HS-5 (cell line): ENCODE measurements around the gene SLCO2B1.
A peak's percentile ranks its signal among the peaks of the same experiment; 100 is the strongest.

Experiments
- DNase-seq: peaks from one replicate; pipeline ENCODE4 v3.0.0-alpha.2; 2012; ENCODE audit warnings: low read depth

Gene SLCO2B1

DNA sequence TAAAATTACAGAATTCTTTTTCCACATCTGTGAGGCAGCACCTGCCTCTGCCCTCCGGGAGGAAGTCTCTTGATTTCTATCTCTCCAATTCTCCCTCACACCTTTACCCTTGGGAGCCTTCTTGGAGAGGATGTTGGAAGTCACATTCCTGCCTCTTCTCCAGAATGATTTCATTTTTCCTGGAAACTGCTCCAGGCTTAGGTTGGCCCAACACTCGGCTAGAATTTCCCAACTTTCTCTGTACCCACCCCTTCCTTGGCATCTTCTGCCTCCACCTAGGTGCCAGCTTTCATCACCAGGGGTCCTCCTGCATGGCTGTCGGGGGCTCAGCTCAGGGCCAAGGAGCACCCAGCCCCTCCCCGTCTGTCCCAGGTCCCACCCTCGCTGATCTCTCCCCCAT, 43.2 kb downstream of the SLCO2B1 start:
- no peak for DNase-seq

DNA sequence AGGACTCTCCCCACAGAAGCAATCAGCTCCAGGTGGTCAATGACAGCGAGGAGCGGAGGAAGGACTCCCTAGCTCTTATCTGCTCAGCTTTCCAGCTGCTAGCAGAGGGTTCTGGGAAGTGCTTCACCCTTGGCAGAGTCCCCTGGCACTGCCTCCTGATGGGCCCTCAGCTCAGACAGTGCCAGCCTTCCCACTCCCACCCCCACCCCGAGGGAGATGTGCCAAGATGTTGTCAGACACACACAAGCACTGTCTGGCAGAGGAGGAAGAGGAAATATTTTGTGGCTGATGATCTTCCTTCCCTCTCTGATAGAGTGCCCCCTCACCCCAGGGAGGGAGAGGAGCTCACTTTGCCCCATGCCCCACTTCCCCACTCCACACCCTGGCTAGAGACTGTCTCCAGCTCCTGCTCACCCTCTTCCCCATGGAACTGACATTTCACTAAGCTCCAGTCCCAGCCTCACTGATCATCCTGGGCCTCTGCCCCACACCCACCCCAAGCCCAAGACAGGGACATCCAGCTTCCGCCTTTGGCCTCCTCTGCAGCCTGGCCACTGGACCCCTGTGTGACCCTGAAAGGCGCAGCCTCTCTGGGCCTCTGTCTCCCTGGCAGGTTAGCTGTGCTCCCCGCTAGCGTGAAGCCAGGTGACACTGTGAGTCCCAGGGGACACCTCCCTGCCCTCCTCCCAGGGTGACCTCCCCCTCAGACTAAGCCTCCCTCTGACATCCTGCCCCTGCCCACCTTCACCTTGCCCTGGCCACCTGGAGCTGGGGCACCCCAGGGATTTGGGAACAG, 44.5 kb downstream of the SLCO2B1 start:
- no peak for DNase-seq

DNA sequence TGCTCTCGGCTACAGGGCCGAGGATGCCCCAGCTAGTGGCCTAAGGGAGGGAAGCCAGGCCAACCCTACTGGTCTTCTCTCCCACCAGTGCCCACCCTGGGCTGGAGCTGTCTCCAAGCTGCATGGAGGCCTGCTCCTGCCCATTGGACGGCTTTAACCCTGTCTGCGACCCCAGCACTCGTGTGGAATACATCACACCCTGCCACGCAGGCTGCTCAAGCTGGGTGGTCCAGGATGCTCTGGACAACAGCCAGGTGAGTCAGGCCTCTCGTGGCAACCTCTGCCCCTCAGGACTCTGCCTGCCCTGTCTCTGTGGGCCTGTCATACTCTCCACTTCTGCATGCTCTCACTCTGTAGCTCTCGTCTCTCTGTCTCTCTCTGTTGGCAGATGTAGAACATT, 45.5 kb downstream of the SLCO2B1 start:
- no peak for DNase-seq

DNA sequence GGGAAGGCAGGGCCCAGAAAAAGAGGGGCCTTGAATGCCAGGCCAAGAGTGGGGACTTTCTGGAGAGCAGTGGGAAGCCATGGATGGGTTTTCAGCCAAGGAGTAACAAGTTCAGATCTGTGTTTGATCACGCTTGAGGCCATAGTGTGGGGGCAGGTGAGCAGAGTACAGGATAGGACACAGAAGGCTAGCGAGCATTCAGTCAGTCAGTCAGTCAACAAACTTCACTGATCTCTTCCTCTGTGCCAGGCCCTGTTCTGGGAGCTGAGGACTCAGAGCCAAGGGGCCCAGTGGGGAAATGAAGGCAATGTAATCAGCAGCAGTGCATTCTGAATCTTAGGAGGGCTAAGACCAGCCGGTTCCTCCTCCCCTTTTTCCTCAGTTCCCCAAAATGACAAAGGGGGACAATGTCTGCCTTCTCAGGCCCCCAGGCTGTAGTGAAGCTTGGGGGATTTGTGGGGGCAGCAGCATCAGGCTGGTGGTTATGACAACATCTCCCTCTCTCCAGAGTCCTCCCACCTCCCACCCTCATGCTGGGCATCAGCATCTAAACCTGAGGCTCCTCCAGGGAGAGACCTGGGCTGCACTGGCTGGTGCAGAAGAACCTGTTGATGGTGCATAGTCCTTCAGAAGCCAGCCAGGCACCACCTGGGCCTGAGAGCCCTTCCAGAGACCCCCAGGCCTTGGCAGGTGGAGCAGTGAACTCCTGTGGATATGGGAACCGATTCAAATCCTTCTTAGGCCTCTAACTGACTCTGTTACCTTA, 46.8 kb downstream of the SLCO2B1 start:
- DNase-seq, result no peak

DNA sequence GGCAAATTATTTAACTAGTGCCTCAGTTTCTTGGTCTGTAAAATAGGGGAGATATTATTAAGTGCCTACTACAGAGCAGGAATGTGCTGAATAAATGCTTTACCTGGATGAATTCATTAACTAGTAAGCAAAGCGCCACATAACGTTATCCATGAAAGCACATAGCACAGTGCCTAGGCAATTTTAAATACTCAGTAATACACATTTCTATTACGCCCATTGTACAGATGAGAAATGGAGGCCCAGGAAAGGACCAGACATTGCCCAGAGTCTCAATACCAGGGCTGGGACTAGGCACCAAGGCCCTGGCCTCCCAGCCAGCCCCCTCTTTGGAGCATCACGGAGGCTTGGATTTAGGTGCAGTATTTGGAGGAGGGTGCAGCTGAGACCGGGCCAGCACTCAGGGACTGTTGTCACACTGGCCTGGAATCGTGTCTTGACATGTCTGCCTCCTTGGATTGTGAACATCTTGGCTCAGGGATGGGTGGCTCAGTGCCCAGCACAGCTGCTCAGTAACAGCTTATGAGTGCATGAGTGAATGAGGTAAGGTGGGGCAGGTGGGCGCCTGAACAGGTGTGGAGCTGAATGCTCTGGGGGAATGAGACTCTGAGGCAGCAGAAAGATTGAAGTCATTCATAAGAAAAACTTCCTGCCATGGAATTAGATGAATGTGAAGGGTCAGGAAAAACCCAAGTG, 47.5 kb downstream of the SLCO2B1 start:
- DNase-seq, result no peak

GRCh38 chr11:75199412-75199955, 48.6 kb downstream of the SLCO2B1 start:
- no peak for DNase-seq

GRCh38 chr11:75200051-75200450, 49.1 kb downstream of the SLCO2B1 start:
- no peak for DNase-seq

DNA sequence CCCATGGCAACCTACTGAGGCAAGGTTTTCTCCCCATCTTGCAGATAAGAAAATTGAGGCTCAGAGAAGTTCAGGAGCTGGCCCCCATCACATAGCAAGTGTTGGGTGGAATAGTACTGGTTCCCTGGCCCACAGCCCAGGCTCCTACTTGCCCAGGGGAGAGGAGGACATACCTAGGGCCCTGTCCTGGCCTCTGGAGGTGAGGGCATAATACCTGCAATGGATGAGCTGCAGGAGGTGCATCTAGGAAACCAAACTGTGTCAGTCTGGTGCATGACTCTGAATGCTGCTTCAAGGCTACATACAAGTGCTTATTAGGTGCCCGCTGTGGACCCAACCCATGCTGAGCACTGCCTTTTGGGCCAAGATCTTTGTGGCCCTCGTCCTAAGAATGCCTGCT, 49.6 kb downstream of the SLCO2B1 start:
- no peak for DNase-seq

GRCh38 chr11:75201771-75202170, 50.9 kb downstream of the SLCO2B1 start:
- no peak for DNase-seq

GRCh38 chr11:75202195-75202594, 51.3 kb downstream of the SLCO2B1 start:
- DNase-seq, result no peak

- DNase-seq, result no peak
These were observed 52.2 kb downstream of the SLCO2B1 start for GRCh38 chr11:75203138-75203537.

DNA sequence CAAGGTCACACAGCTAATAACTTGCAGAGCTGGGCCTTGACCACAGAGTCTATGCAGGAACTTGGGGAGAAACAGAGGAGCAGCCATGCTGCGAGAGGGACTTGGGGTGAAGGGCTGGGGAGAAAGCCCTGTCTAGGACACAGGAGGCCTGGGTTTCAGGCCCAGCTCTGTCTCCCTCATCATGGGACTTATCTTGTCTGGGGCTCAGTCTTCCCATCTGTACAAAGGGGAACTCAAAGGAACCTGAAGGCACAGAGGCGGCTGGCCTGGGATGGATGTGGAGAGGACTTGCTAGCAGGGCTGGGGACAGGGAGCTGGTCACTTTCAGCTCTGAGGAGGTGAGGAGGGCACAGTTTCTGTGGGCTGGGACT, 52.7 kb downstream of the SLCO2B1 start:
- no peak for DNase-seq

GRCh38 chr11:75204012-75204674, 53.2 kb downstream of the SLCO2B1 start:
- no peak for DNase-seq

DNA sequence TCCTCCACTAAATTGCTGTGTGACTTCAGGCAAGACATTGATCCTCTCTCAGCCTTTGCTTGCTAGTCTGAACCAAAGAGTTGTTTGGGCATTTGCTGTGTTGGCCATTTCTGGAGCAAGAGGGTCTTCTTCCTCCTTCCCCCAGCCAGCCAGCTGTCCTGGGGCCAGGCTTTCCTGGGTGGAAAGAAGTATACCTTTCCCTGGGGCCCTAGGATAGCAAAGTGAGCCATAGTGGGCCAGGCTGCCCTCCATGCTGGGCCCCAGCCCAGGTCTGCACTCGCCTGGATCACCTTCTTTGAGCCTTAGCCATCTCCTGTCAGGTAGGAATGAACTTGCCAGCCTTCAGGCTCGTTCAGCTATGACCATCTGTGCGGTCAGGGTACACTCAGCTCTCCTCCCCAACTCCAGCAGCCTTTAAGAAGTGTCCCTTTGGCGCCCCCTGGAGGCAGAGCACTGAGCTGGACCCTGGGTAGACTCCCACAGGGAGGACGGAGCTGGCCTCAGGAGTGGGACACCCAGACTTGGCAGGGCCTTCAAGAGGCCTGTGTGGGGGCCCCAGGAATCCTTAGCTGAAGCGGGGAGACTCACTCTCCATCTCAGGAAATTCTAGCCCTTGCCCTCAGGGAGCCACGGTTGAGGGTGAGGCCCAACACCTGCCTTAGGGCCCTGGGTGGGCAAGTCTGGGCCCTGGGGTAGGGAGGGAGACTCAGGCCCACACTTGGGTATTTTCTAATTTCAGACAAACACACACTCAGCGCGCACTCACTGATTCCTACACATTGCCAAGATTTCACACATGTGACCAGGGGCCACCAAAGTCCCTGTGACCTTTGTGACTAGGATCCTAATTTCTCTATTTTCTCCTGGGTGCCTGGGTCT, 54.0 kb downstream of the SLCO2B1 start:
- peak; percentile 47 for DNase-seq

DNA sequence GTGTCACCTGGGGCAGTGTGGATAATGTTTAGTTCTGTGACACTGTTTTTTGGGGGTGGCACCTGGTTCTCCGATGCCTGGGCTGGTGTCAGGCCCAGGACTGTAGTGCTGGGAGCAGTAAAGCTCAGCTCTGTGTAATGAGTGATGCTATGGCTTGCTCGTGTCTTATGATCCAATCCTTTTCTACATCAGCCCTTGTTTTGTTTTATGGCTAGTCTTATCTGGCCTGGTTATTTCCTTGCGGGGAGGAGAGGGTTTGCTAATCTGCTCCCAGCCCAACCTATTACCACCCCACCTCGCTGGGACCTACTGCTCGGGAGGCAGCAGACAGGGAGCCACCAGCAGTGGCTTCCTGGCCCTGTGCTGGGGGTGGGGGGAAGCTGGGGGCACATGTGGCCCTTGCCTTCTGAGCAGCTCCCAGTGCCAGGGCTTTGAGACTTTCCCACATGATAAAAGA, 54.7 kb downstream of the SLCO2B1 start:
- no peak for DNase-seq

GRCh38 chr11:75208446-75208845, 57.5 kb downstream of the SLCO2B1 start:
- DNase-seq, result no peak

GRCh38 chr11:75212411-75212810, 61.5 kb downstream of the SLCO2B1 start:
- DNase-seq, result no peak

DNA sequence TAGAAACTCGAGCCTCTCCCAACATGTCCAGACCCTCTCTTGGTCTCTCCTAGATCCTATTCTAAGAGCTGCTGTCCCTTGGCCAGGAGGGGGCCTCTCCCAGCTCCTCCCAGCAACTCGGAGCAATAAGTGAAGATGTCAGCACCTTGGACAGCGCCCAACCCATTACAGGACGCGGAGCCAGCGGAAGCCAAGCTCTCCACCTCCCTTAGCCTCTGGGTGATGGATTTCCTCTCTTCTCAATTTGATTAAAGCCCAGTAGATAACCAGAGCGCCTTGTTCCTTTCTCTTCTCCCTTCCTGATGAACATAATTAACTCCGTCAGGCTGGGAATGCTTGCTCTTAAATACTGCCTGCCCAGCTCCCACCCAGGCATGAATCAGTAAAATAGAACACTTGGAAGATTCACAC, 63.5 kb downstream of the SLCO2B1 start:
- peak; percentile 15 for DNase-seq

DNA sequence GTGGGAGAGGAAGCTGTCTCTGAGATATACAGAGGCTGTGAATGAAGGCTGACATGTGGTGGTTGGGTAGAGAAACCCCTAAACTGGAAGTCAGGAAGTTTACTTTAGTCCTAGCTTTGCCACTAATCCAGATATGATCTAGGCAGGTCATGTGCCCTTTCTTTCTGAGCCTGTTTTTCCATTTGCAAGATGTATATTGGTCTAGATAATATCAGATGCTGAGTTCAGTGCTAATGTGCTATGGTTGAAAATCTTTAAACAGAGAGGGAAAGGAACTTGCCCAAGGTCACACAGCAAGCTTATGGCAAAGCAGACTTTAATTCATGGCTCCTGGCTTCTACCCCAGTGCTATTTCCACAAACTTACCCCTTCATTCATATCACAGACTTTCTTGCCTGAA, 63.9 kb downstream of the SLCO2B1 start:
- no peak for DNase-seq

DNA sequence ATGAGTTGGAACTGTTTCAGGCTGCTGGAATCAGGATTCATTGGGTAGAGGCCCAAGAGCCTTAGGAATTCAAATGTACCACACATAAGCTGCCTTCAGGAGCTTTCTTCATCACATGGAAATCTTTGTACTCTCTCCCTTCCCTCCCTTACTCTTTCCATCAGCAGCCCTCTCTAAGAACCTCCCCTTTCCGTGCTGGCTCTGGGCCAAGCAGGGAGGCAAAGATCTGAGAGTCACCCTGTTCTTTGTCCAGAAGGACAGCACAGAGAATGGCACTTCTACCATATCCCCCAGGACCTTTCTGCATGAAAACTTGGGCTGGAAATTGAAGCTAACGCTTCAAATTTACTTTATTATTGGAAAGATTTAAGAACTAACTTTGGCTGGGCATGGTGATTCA, 69.0 kb downstream of the SLCO2B1 start:
- no peak for DNase-seq
